Thyroid gland (tissue), 4 donors: Measurements from ENCODE around the gene NKAIN4.

Experiments
- CTCF ChIP-seq, 6 experiments: fragments of 200-600 bp in 3 of 6; fragments of 450-650 bp in 3 of 6; sonication (generic) in 3 of 6; IDR thresholded peaks; one replicate each; pipeline ENCODE4 v1.5.1; 2016 to 2019; ENCODE audit warnings: antibody characterized with exemption in 6 of 6, mild to moderate bottlenecking in 2 of 6, inconsistent platforms in 1 of 6, moderate library complexity in 1 of 6
- POLR2A ChIP-seq, 2 donors: fragments of 450-650 bp; IDR thresholded peaks; one replicate each; pipeline ENCODE4 v1.6.1; 2017; ENCODE audit warnings: antibody characterized with exemption in 2 of 2, mild to moderate bottlenecking in 2 of 2, moderate library complexity in 1 of 2

- no peak for TF ChIP-seq POLR2A (IDR thresholded peaks at IDR 0.05)
- no peak for TF ChIP-seq CTCF (IDR thresholded peaks at IDR 0.05)
These were observed 8.6 kb upstream of the NKAIN4 start for GRCh38 chr20:63262836-63263235.
